HL-60 (cell line): ENCODE measurements around the gene ZBTB7B.

Experiments
- DNase-seq, 2 experiments: peaks; one replicate each; pipeline ENCODE4 v3.0.0-alpha.2; 2010 to 2020; ENCODE audit warnings: low read depth in 1 of 2, low spot score in 1 of 2
- H3K27ac ChIP-seq: fragments of 250-450 bp; sonication (Bioruptor Pico); replicated peaks from 2 replicates; pipeline ENCODE4 v1.5.1; 2020; ENCODE audit warnings: mild to moderate bottlenecking, moderate library complexity
- H3K27me3 ChIP-seq: fragments of 250-450 bp; sonication (Bioruptor Pico); 2 replicates; pipeline ENCODE4 v1.5.1; 2021; ENCODE audit warnings: mild to moderate bottlenecking, moderate library complexity; ENCODE audit not compliant: insufficient read depth, poor library complexity, severe bottlenecking
- H3K4me3 ChIP-seq: replicated peaks from 2 replicates; pipeline ENCODE4 v1.5.1; 2011; ENCODE audit warnings: mild to moderate bottlenecking, control low read depth, low read length; ENCODE audit not compliant: insufficient read depth
- GABPA ChIP-seq: IDR thresholded peaks from 2 replicates; pipeline ENCODE4 v1.6.1; 2012; ENCODE audit warnings: low read depth
- POLR2AphosphoS5 ChIP-seq: IDR thresholded peaks from 2 replicates; pipeline ENCODE4 v1.6.1; 2012; ENCODE audit warnings: low read depth
- SPI1 ChIP-seq: IDR thresholded peaks from 2 replicates; pipeline ENCODE4 v1.6.1; 2012; ENCODE audit warnings: low read depth, mild to moderate bottlenecking, borderline replicate concordance
- TF ChIP-seq, protein P1 (sequence below): IDR thresholded peaks from one replicate; pipeline ENCODE4 v1.5.1; 2011; ENCODE audit warnings: low read length, control low read depth, inconsistent platforms; ENCODE audit not compliant: insufficient read depth
- TF ChIP-seq, protein P2 (sequence below): IDR thresholded peaks from 2 replicates; pipeline ENCODE4 v1.6.1; 2012; ENCODE audit warnings: low read depth; ENCODE audit not compliant: insufficient replicate concordance

The ZBTB7B gene

DNA sequence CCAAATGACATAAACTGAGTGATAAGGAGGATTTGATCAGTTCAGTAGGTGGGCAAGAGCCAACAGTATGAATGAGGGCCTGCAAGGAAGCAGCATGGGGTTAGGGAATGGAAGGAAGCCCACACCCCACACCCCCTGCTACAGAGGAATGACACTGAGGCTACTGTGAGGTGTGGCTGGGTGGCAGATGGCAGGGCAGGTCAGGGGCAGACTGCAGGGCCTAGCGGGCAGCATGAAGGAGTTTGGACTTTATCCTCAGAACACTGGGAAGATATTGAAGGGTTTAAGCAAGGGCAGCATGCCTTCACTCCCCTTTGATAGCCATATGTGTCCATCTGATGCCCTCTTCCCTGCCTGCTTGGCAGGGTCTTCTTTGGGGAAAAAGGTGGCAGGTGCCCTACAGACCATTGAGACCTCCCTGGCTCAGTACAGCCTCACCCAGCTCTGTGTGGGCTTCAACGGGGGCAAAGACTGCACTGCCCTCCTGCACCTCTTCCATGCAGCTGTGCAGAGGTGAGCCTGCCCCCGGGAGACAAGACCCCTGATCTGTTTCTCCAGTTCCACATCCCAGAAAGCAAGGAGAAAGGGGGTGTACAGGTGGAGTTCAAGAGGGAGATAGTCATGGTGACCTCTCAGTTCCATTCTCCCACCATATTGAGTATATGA, 13.3 kb upstream of the ZBTB7B start:
- no peak for DNase-seq
- Histone ChIP-seq H3K4me3 (no peak overlapping the region), H3K27me3 (no peaks in the 10 kb centered on the region), H3K27ac (no peak overlapping the region)
- TF ChIP-seq SPI1 (no peak), GABPA (no peak), POLR2AphosphoS5 (no peak)
- TF ChIP-seq, protein P1, sequence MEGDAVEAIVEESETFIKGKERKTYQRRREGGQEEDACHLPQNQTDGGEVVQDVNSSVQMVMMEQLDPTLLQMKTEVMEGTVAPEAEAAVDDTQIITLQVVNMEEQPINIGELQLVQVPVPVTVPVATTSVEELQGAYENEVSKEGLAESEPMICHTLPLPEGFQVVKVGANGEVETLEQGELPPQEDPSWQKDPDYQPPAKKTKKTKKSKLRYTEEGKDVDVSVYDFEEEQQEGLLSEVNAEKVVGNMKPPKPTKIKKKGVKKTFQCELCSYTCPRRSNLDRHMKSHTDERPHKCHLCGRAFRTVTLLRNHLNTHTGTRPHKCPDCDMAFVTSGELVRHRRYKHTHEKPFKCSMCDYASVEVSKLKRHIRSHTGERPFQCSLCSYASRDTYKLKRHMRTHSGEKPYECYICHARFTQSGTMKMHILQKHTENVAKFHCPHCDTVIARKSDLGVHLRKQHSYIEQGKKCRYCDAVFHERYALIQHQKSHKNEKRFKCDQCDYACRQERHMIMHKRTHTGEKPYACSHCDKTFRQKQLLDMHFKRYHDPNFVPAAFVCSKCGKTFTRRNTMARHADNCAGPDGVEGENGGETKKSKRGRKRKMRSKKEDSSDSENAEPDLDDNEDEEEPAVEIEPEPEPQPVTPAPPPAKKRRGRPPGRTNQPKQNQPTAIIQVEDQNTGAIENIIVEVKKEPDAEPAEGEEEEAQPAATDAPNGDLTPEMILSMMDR = no peak
- TF ChIP-seq, protein P2, sequence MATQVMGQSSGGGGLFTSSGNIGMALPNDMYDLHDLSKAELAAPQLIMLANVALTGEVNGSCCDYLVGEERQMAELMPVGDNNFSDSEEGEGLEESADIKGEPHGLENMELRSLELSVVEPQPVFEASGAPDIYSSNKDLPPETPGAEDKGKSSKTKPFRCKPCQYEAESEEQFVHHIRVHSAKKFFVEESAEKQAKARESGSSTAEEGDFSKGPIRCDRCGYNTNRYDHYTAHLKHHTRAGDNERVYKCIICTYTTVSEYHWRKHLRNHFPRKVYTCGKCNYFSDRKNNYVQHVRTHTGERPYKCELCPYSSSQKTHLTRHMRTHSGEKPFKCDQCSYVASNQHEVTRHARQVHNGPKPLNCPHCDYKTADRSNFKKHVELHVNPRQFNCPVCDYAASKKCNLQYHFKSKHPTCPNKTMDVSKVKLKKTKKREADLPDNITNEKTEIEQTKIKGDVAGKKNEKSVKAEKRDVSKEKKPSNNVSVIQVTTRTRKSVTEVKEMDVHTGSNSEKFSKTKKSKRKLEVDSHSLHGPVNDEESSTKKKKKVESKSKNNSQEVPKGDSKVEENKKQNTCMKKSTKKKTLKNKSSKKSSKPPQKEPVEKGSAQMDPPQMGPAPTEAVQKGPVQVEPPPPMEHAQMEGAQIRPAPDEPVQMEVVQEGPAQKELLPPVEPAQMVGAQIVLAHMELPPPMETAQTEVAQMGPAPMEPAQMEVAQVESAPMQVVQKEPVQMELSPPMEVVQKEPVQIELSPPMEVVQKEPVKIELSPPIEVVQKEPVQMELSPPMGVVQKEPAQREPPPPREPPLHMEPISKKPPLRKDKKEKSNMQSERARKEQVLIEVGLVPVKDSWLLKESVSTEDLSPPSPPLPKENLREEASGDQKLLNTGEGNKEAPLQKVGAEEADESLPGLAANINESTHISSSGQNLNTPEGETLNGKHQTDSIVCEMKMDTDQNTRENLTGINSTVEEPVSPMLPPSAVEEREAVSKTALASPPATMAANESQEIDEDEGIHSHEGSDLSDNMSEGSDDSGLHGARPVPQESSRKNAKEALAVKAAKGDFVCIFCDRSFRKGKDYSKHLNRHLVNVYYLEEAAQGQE = no peak

DNA sequence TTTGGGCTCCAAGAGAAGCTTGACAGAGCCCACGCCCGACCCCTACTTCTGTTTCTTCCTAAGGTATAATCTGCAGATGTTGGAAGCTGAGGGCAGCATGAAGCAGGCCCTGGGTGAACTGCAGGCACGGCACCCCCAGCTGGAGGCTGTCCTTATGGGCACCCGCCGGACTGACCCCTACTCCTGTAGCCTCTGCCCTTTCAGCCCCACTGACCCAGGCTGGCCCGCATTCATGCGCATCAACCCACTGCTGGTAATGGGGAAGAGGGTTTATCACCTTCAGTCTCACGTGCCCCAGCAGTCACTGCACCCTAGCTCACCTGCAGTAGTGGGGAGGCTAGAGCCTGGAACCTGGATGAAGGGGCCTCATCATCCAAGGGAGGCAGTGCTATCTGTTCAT, 12.3 kb upstream of the ZBTB7B start:
- no peaks in the 10 kb centered on the region for H3K27me3 ChIP-seq
- no peak overlapping the region for H3K4me3 ChIP-seq
- TF ChIP-seq POLR2AphosphoS5 = no peak
- TF ChIP-seq, protein P2 = no peak
- TF ChIP-seq, protein P1 = no peak
- H3K27ac ChIP-seq = no peak overlapping the region
- DNase-seq = no peak

DNA sequence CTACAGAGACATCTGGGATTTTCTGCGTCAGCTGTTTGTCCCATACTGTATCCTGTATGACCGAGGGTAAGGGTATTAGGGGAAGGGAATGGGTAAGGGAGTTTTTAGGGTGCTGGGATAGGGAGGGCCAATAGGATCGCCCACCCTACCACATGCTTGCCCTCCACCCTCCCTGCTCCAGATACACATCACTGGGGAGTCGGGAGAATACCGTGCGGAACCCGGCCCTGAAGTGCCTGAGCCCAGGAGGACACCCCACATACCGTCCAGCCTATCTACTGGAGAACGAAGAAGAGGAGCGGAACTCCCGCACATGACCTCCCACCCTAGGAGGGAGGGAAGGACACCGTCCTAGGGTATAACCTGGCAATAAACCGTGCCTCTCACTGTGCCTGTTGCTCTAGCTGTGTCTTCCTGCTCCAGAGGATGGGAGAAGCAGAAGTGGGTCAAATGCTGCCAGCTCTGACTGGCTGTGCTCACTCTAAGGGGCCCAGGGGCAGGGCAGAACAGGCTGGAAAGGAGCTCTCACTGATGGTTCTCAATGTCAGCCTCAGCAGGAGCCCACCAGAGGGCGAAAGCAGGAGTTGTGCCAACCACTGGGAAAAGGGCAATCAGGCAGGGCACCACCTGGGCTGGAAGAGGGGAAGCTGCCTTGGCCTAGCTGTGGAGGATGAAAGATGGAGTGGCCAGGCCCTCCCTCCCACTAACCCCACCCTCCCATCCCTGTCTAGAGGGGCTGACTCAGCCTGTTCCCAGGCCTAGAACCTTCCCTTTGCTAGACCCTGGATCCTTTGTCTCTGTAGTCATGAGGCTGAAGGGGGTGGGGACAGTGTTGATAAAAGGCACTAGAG, 9.7 kb upstream of the ZBTB7B start:
- H3K4me3 ChIP-seq = no peak overlapping the region
- TF ChIP-seq, protein P1 = no peak
- TF ChIP-seq GABPA (no peak), POLR2AphosphoS5 (no peak), SPI1 (no peak)
- TF ChIP-seq, protein P2 = no peak
- H3K27ac ChIP-seq = no peak overlapping the region; the same call in 1 of the 2 replicates
- no peaks in the 10 kb centered on the region for H3K27me3 ChIP-seq
- DNase-seq = peak in 1 of 2 experiments; percentile 34
